ENCODE results near the gene TENM4. TPM values are rescaled to one million over a fixed set of nuclear protein-coding genes. Genes with fewer than 3 reads are reported as not detected.

TENM4 gene
- total and polyA plus RNA-seq, 4 experiments from 2014 or later, result 0.25 to 0.28 TPM; not detected in 2

- Histone ChIP-seq H3K9me3 (ENCODE audit: control insufficient read depth in 1 of 2, low read length in 2 of 2) (no peaks in the 10 kb centered on the region), H3K27me3 (ENCODE audit: insufficient read depth, low read length) (no peaks in the 10 kb centered on the region), H3K27ac (ENCODE audit: low read depth, low read length) (no peak overlapping the region), H3K4me1 (ENCODE audit: insufficient read depth, low read length) (no peaks in the 10 kb centered on the region), H3K4me3 (ENCODE audit: low read length in 2 of 2) (no peak overlapping the region), H3K36me3 (ENCODE audit: insufficient read depth, low read length) (no peaks in the 10 kb centered on the region)
- DNase-seq, result no peak
- H3K4me3 Mint-ChIP-seq, result no peak overlapping the region
- intact Hi-C loops (cut with micrococcal nuclease), result no loop called here
- no peaks in the 10 kb centered on the region for H3K4me1 Mint-ChIP-seq
- CTCF ChIA-PET (ENCODE audit: partially characterized antibody), result no interaction called here
- H3K27ac Mint-ChIP-seq, result no peak overlapping the region
- H3K9me3 Mint-ChIP-seq, result no peaks in the 10 kb centered on the region
- H3K27me3 Mint-ChIP-seq, result peaks cover 0 to 2% of the 10 kb centered on the region in 2 donors
- no peaks in the 10 kb centered on the region for H3K36me3 Mint-ChIP-seq
- POLR2A ChIA-PET (ENCODE audit: partially characterized antibody), result no interaction called here
Measured at GRCh38 chr11:78759071-78759470, 681.8 kb downstream of the TENM4 start.

- Mint-ChIP-seq H3K4me1 (no peaks in the 10 kb centered on the region), H3K27me3 (peaks cover 5 to 10% of the 10 kb centered on the region in 2 donors), H3K36me3 (no peaks in the 10 kb centered on the region), H3K27ac (no peak overlapping the region), H3K9me3 (no peaks in the 10 kb centered on the region), H3K4me3 (no peak overlapping the region)
- H3K4me1 ChIP-seq (ENCODE audit: insufficient read depth, low read length), result no peaks in the 10 kb centered on the region
- H3K4me3 ChIP-seq (ENCODE audit: low read length in 2 of 2), result no peak overlapping the region
- H3K36me3 ChIP-seq (ENCODE audit: insufficient read depth, low read length), result no peaks in the 10 kb centered on the region
- H3K9me3 ChIP-seq (ENCODE audit: control insufficient read depth in 1 of 2, low read length in 2 of 2), result no peaks in the 10 kb centered on the region
- no peaks in the 10 kb centered on the region for H3K27me3 ChIP-seq (ENCODE audit: insufficient read depth, low read length)
- intact Hi-C loops (cut with micrococcal nuclease), result no loop called here
- ChIA-PET CTCF (ENCODE audit: partially characterized antibody) (no interaction called here), POLR2A (ENCODE audit: partially characterized antibody) (no interaction called here)
- DNase-seq, result no peak
- no peak overlapping the region for H3K27ac ChIP-seq (ENCODE audit: low read depth, low read length)
Measured at GRCh38 chr11:78753297-78753696, 687.5 kb downstream of the TENM4 start.

GRCh38 chr11:78752494-78752893, 688.3 kb downstream of the TENM4 start:
- no peak overlapping the region for H3K4me3 Mint-ChIP-seq
- no peaks in the 10 kb centered on the region for H3K4me1 Mint-ChIP-seq
- H3K27me3 Mint-ChIP-seq, result peaks cover 5 to 13% of the 10 kb centered on the region in 2 donors
- H3K4me3 ChIP-seq (ENCODE audit: low read length in 2 of 2), result no peak overlapping the region
- H3K36me3 Mint-ChIP-seq, result no peaks in the 10 kb centered on the region
- no peaks in the 10 kb centered on the region for H3K9me3 Mint-ChIP-seq
- no peak overlapping the region for H3K27ac ChIP-seq (ENCODE audit: low read depth, low read length)
- no peaks in the 10 kb centered on the region for H3K27me3 ChIP-seq (ENCODE audit: insufficient read depth, low read length)
- intact Hi-C loops (cut with micrococcal nuclease), result no loop called here
- no peaks in the 10 kb centered on the region for H3K9me3 ChIP-seq (ENCODE audit: control insufficient read depth in 1 of 2, low read length in 2 of 2)
- POLR2A ChIA-PET (ENCODE audit: partially characterized antibody), result no interaction called here
- CTCF ChIA-PET (ENCODE audit: partially characterized antibody), result no interaction called here
- DNase-seq, result no peak
- H3K27ac Mint-ChIP-seq, result no peak overlapping the region
- H3K4me1 ChIP-seq (ENCODE audit: insufficient read depth, low read length), result no peaks in the 10 kb centered on the region
- H3K36me3 ChIP-seq (ENCODE audit: insufficient read depth, low read length), result no peaks in the 10 kb centered on the region

GRCh38 chr11:78748918-78749690, 691.7 kb downstream of the TENM4 start:
- no peaks in the 10 kb centered on the region for H3K9me3 Mint-ChIP-seq
- CTCF ChIA-PET (ENCODE audit: partially characterized antibody), result no interaction called here
- no peaks in the 10 kb centered on the region for H3K9me3 ChIP-seq (ENCODE audit: control insufficient read depth in 1 of 2, low read length in 2 of 2)
- intact Hi-C loops (cut with micrococcal nuclease), result no loop called here
- H3K4me3 ChIP-seq (ENCODE audit: low read length in 2 of 2), result no peak overlapping the region
- no peaks in the 10 kb centered on the region for H3K4me1 Mint-ChIP-seq
- H3K36me3 ChIP-seq (ENCODE audit: insufficient read depth, low read length), result no peaks in the 10 kb centered on the region
- no peak overlapping the region for H3K27ac ChIP-seq (ENCODE audit: low read depth, low read length)
- H3K27ac Mint-ChIP-seq, result no peak overlapping the region
- H3K4me1 ChIP-seq (ENCODE audit: insufficient read depth, low read length), result no peaks in the 10 kb centered on the region
- H3K27me3 ChIP-seq (ENCODE audit: insufficient read depth, low read length), result no peaks in the 10 kb centered on the region
- DNase-seq, result no peak
- no peaks in the 10 kb centered on the region for H3K36me3 Mint-ChIP-seq
- H3K27me3 Mint-ChIP-seq, result peaks cover 7 to 21% of the 10 kb centered on the region in 2 donors
- H3K4me3 Mint-ChIP-seq, result no peak overlapping the region
- POLR2A ChIA-PET (ENCODE audit: partially characterized antibody), result no interaction called here

GRCh38 chr11:78744949-78745348, 695.9 kb downstream of the TENM4 start:
- no peak for DNase-seq
- Histone ChIP-seq H3K27ac (ENCODE audit: low read depth, low read length) (no peak overlapping the region), H3K27me3 (ENCODE audit: insufficient read depth, low read length) (no peaks in the 10 kb centered on the region), H3K4me1 (ENCODE audit: insufficient read depth, low read length) (no peaks in the 10 kb centered on the region), H3K36me3 (ENCODE audit: insufficient read depth, low read length) (no peaks in the 10 kb centered on the region), H3K4me3 (ENCODE audit: low read length in 2 of 2) (no peak overlapping the region), H3K9me3 (ENCODE audit: control insufficient read depth in 1 of 2, low read length in 2 of 2) (no peaks in the 10 kb centered on the region)
- H3K4me3 Mint-ChIP-seq, result no peak overlapping the region
- H3K4me1 Mint-ChIP-seq, result no peaks in the 10 kb centered on the region
- no peak overlapping the region for H3K27ac Mint-ChIP-seq
- intact Hi-C loops (cut with micrococcal nuclease), result no loop called here
- H3K9me3 Mint-ChIP-seq, result no peaks in the 10 kb centered on the region
- peaks cover 2 to 14% of the 10 kb centered on the region in 2 donors for H3K27me3 Mint-ChIP-seq
- ChIA-PET POLR2A (ENCODE audit: partially characterized antibody) (no interaction called here), CTCF (ENCODE audit: partially characterized antibody) (interaction anchor here (0.7 kb wide), 1 partner anchor 97 kb away, joined by 5 read pairs; no protein-coding TSS in a partner anchor)
- no peaks in the 10 kb centered on the region for H3K36me3 Mint-ChIP-seq

GRCh38 chr11:78744202-78744601, 696.6 kb downstream of the TENM4 start:
- Mint-ChIP-seq H3K4me3 (no peak overlapping the region), H3K36me3 (no peaks in the 10 kb centered on the region), H3K4me1 (no peaks in the 10 kb centered on the region), H3K27me3 (peaks cover 4 to 14% of the 10 kb centered on the region in 2 donors), H3K9me3 (peaks cover 0 to 4% (median 0%) of the 10 kb centered on the region in 8 donors), H3K27ac (no peak overlapping the region)
- Histone ChIP-seq H3K27me3 (ENCODE audit: insufficient read depth, low read length) (no peaks in the 10 kb centered on the region), H3K4me1 (ENCODE audit: insufficient read depth, low read length) (no peaks in the 10 kb centered on the region), H3K9me3 (ENCODE audit: control insufficient read depth in 1 of 2, low read length in 2 of 2) (no peaks in the 10 kb centered on the region), H3K4me3 (ENCODE audit: low read length in 2 of 2) (no peak overlapping the region), H3K36me3 (ENCODE audit: insufficient read depth, low read length) (no peaks in the 10 kb centered on the region), H3K27ac (ENCODE audit: low read depth, low read length) (no peak overlapping the region)
- intact Hi-C loops (cut with micrococcal nuclease), result no loop called here
- no peak for DNase-seq
- ChIA-PET POLR2A (ENCODE audit: partially characterized antibody) (no interaction called here), CTCF (ENCODE audit: partially characterized antibody) (no interaction called here)

- Histone ChIP-seq H3K9me3 (ENCODE audit: control insufficient read depth in 1 of 2, low read length in 2 of 2) (no peaks in the 10 kb centered on the region), H3K4me1 (ENCODE audit: insufficient read depth, low read length) (no peaks in the 10 kb centered on the region), H3K4me3 (ENCODE audit: low read length in 2 of 2) (no peak overlapping the region), H3K36me3 (ENCODE audit: insufficient read depth, low read length) (no peaks in the 10 kb centered on the region), H3K27ac (ENCODE audit: low read depth, low read length) (no peak overlapping the region), H3K27me3 (ENCODE audit: insufficient read depth, low read length) (no peaks in the 10 kb centered on the region)
- Mint-ChIP-seq H3K36me3 (no peaks in the 10 kb centered on the region), H3K4me1 (no peaks in the 10 kb centered on the region), H3K9me3 (peaks cover 0 to 4% (median 0%) of the 10 kb centered on the region in 8 donors), H3K27ac (no peak overlapping the region), H3K27me3 (peaks cover 5 to 8% of the 10 kb centered on the region in 2 donors), H3K4me3 (no peak overlapping the region)
- ChIA-PET CTCF (ENCODE audit: partially characterized antibody) (interaction anchor here (1.2 kb wide), 1 partner anchor 14 kb away, joined by 3 read pairs; no protein-coding TSS in a partner anchor), POLR2A (ENCODE audit: partially characterized antibody) (no interaction called here)
- intact Hi-C loops (cut with micrococcal nuclease), result no loop called here
- no peak for DNase-seq
Measured at GRCh38 chr11:78742430-78742829, 698.4 kb downstream of the TENM4 start.

Measured in CD4-positive, alpha-beta memory T cell (primary cell).